NCI-H146 treated with DMSO at 0.1 percent for 48 hours (cell line): ENCODE results near the gene TBC1D2B.

Source experiments
- DNase-seq: peaks from one replicate; lab custom pipeline; 2025; ENCODE audit not compliant: unreplicated experiment; lab: John Stamatoyannopoulos, UW

TBC1D2B gene

GRCh38 chr15:78077053-78077870 lies at the start of gene TBC1D2B:
TBC1D2B (minus strand) TSS chr15:78077711; CDS start chr15:78077652, 59 bp downstream.
- DNase-seq = peak; percentile 31

GRCh38 chr15:78125267-78125666 lies 47.8 kb upstream of the TBC1D2B start:
- DNase-seq = no peak

- DNase-seq = no peak
Measured at GRCh38 chr15:78120523-78120922, 43.0 kb upstream of the TBC1D2B start.

GRCh38 chr15:78112551-78112950 lies 35.0 kb upstream of the TBC1D2B start:
- DNase-seq = no peak

- no peak for DNase-seq
Measured at GRCh38 chr15:78111788-78112187, 34.3 kb upstream of the TBC1D2B start.

GRCh38 chr15:78110916-78111475 lies 33.5 kb upstream of the TBC1D2B start:
- DNase-seq = no peak

GRCh38 chr15:78110096-78110495 lies 32.6 kb upstream of the TBC1D2B start:
- DNase-seq = no peak

- DNase-seq = no peak
Measured at GRCh38 chr15:78109156-78109555, 31.6 kb upstream of the TBC1D2B start.

GRCh38 chr15:78108300-78109084 lies 31.0 kb upstream of the TBC1D2B start:
- peak; percentile 11 for DNase-seq

GRCh38 chr15:78107471-78107870 lies 30.0 kb upstream of the TBC1D2B start:
- DNase-seq = no peak

GRCh38 chr15:78105476-78106241 lies 28.1 kb upstream of the TBC1D2B start:
- DNase-seq = no peak

- no peak for DNase-seq
Measured at GRCh38 chr15:78104566-78105475, 27.3 kb upstream of the TBC1D2B start.

- no peak for DNase-seq
Measured at GRCh38 chr15:78104119-78104479, 26.6 kb upstream of the TBC1D2B start.

- no peak for DNase-seq
Measured at GRCh38 chr15:78103406-78104118, 26.1 kb upstream of the TBC1D2B start.

- DNase-seq = no peak
Measured at GRCh38 chr15:78102741-78103140, 25.2 kb upstream of the TBC1D2B start.

GRCh38 chr15:78102211-78102610 lies 24.7 kb upstream of the TBC1D2B start:
- no peak for DNase-seq

GRCh38 chr15:78101423-78102105 lies 24.1 kb upstream of the TBC1D2B start:
- DNase-seq = no peak

- no peak for DNase-seq
Measured at GRCh38 chr15:78100886-78101285, 23.4 kb upstream of the TBC1D2B start.
